Measurements from ENCODE around the gene SERPING1.
A peak's percentile ranks its signal among the peaks of the same experiment; 100 is the strongest.

Gene SERPING1

GRCh38 chr11:57638005-57638781, 40.7 kb downstream of the SERPING1 start:
- no peak for DNase-seq (ENCODE audit: low read depth in 2 of 2, low spot score in 1 of 2)

GRCh38 chr11:57638811-57639320, 41.4 kb downstream of the SERPING1 start:
- no peak for DNase-seq (ENCODE audit: low read depth in 2 of 2, low spot score in 1 of 2)

GRCh38 chr11:57639321-57640067, 42.0 kb downstream of the SERPING1 start:
- no peak for DNase-seq (ENCODE audit: low read depth in 2 of 2, low spot score in 1 of 2)

- no peak for DNase-seq (ENCODE audit: low read depth in 2 of 2, low spot score in 1 of 2)
Observed at GRCh38 chr11:57640068-57640800, 42.7 kb downstream of the SERPING1 start.

GRCh38 chr11:57641011-57641807, 43.7 kb downstream of the SERPING1 start:
- DNase-seq (ENCODE audit: low read depth in 2 of 2, low spot score in 1 of 2) = no peak

GRCh38 chr11:57643802-57644201, 46.3 kb downstream of the SERPING1 start:
- DNase-seq (ENCODE audit: low read depth in 2 of 2, low spot score in 1 of 2) = no peak

- peak; percentile 78 to 86 for DNase-seq (ENCODE audit: low read depth in 2 of 2, low spot score in 1 of 2)
Observed at GRCh38 chr11:57644748-57645688, 47.5 kb downstream of the SERPING1 start.

- DNase-seq (ENCODE audit: low read depth in 2 of 2, low spot score in 1 of 2) = no peak
Observed at GRCh38 chr11:57645689-57646085, 48.2 kb downstream of the SERPING1 start.

GRCh38 chr11:57646194-57646798, 48.8 kb downstream of the SERPING1 start:
- DNase-seq (ENCODE audit: low read depth in 2 of 2, low spot score in 1 of 2) = no peak

- DNase-seq (ENCODE audit: low read depth in 2 of 2, low spot score in 1 of 2) = no peak
Observed at GRCh38 chr11:57646799-57647303, 49.4 kb downstream of the SERPING1 start.

GRCh38 chr11:57647372-57647771, 49.9 kb downstream of the SERPING1 start:
- DNase-seq (ENCODE audit: low read depth in 2 of 2, low spot score in 1 of 2) = no peak

- no peak for DNase-seq (ENCODE audit: low read depth in 2 of 2, low spot score in 1 of 2)
Observed at GRCh38 chr11:57647960-57648800, 50.7 kb downstream of the SERPING1 start.

- DNase-seq (ENCODE audit: low read depth in 2 of 2, low spot score in 1 of 2) = no peak
Observed at GRCh38 chr11:57648801-57649735, 51.6 kb downstream of the SERPING1 start.

GRCh38 chr11:57649826-57650738, 52.6 kb downstream of the SERPING1 start, which contains the start of gene YPEL4:
Gene YPEL4, minus strand, starts transcription at chr11:57649912. Its CDS starts 2,805 bp downstream, at chr11:57647107.
- DNase-seq (ENCODE audit: low read depth in 2 of 2, low spot score in 1 of 2) = peak; percentile 28 to 39

- no peak for DNase-seq (ENCODE audit: low read depth in 2 of 2, low spot score in 1 of 2)
Observed at GRCh38 chr11:57650739-57651090, 53.2 kb downstream of the SERPING1 start.

- DNase-seq (ENCODE audit: low read depth in 2 of 2, low spot score in 1 of 2) = no peak
Observed at GRCh38 chr11:57651408-57651807, 53.9 kb downstream of the SERPING1 start.
